Right ventricle myocardium superior (tissue), 1 donor: ENCODE results near the gene BACH2. TPM values are rescaled to one million over a fixed set of nuclear protein-coding genes. Genes with fewer than 3 reads are reported as not detected.

Source experiments
- ATAC-seq: fragments of 200-7000 bp; cut with Tn5 transposase; one replicate; pipeline ENCODE4 v1.9.1; 2020; ENCODE audit warnings: mild to moderate bottlenecking; ENCODE audit not compliant: poor library complexity
- DNase-seq: peaks from one replicate; pipeline ENCODE4 v3.0.0-alpha.2; 2020
- intact Hi-C: fragments of 100-400 bp; cut with DNase I; formaldehyde crosslinking; loops from one replicate; pipeline ENCODE4 v1.11.2; 2022
- total RNA-seq: library from RNA; stranded (reverse); fragmentation: NEBNext Ultra II Directional; extraction: Animal tissue kit (Norgen Biotek cat#: 25700); gene quantifications from one replicate; pipeline ENCODE4 v1.2.1, GENCODE V29; 2021
- donor health status: DM: no; HTN: yes; CAD: no; lungs with severe emphysema.

The BACH2 gene
- total RNA-seq, 1 donor from 2014 or later = 1.9 TPM

- intact Hi-C loops = no loop called here
- no peak for ATAC-seq
Measured at GRCh38 chr6:89963391-89963790, 333.3 kb downstream of the BACH2 start.

GRCh38 chr6:89961481-89961880, 335.2 kb downstream of the BACH2 start:
- ATAC-seq = no peak
- intact Hi-C loops = no loop called here
- no peak for DNase-seq

More at GRCh38 chr6:89963391-89963790, 333.3 kb downstream of the BACH2 start:
- no peak for DNase-seq

GRCh38 chr6:89959883-89960282, 336.8 kb downstream of the BACH2 start:
- ATAC-seq = no peak
- DNase-seq = no peak
- intact Hi-C loops = no loop called here

GRCh38 chr6:89956182-89956581, 340.5 kb downstream of the BACH2 start:
- intact Hi-C loops = no loop called here
- no peak for ATAC-seq
- no peak for DNase-seq

GRCh38 chr6:89955364-89955763, 341.3 kb downstream of the BACH2 start:
- ATAC-seq (no peak), DNase-seq (no peak)
- intact Hi-C loops = no loop called here

GRCh38 chr6:89954721-89955148, 341.9 kb downstream of the BACH2 start:
- DNase-seq (no peak), ATAC-seq (no peak)
- intact Hi-C loops = no loop called here

- ATAC-seq (no peak), DNase-seq (no peak)
- intact Hi-C loops = no loop called here
Measured at GRCh38 chr6:89952686-89953085, 344.0 kb downstream of the BACH2 start.

GRCh38 chr6:89952105-89952671, 344.5 kb downstream of the BACH2 start:
- ATAC-seq = no peak
- intact Hi-C loops = no loop called here
- DNase-seq = no peak

GRCh38 chr6:89951574-89952104, 345.0 kb downstream of the BACH2 start:
- DNase-seq = no peak
- intact Hi-C loops = no loop called here

GRCh38 chr6:89950879-89951391, 345.7 kb downstream of the BACH2 start:
- intact Hi-C loops = no loop called here
- DNase-seq (no peak), ATAC-seq (no peak)

More at GRCh38 chr6:89951574-89952104, 345.0 kb downstream of the BACH2 start:
- ATAC-seq = no peak

GRCh38 chr6:89950446-89950845, 346.2 kb downstream of the BACH2 start:
- DNase-seq = no peak
- intact Hi-C loops = no loop called here
- ATAC-seq = no peak

GRCh38 chr6:89948876-89949275, 347.8 kb downstream of the BACH2 start:
- no peak for ATAC-seq
- intact Hi-C loops = no loop called here
- no peak for DNase-seq

- DNase-seq (no peak), ATAC-seq (no peak)
- intact Hi-C loops = loop anchor here (5.0 kb wide), 1 partner anchor 532 kb away; no protein-coding TSS in a partner anchor
Measured at GRCh38 chr6:89944826-89945407, 351.7 kb downstream of the BACH2 start.

GRCh38 chr6:89944181-89944755, 352.4 kb downstream of the BACH2 start:
- no peak for DNase-seq
- ATAC-seq = no peak
- intact Hi-C loops = loop anchor here (5.0 kb wide), 1 partner anchor 533 kb away; no protein-coding TSS in a partner anchor

- no peak for DNase-seq
- ATAC-seq = no peak
- intact Hi-C loops = loop anchor here (5.0 kb wide), 1 partner anchor 535 kb away; no protein-coding TSS in a partner anchor
Measured at GRCh38 chr6:89942601-89943000, 354.0 kb downstream of the BACH2 start.

GRCh38 chr6:89941763-89942497, 354.7 kb downstream of the BACH2 start:
- intact Hi-C loops = loop anchor here (5.0 kb wide), 1 partner anchor 535 kb away; no protein-coding TSS in a partner anchor
- DNase-seq (no peak), ATAC-seq (no peak)

GRCh38 chr6:89941031-89941762, 355.4 kb downstream of the BACH2 start:
- ATAC-seq (peak; percentile 68), DNase-seq (peak; percentile 55)

More at GRCh38 chr6:89941031-89941762, 355.4 kb downstream of the BACH2 start:
- intact Hi-C loops = loop anchor here (5.0 kb wide), 1 partner anchor 536 kb away; no protein-coding TSS in a partner anchor
